GM12865 (cell line): Measurements from ENCODE around the gene MYL5.
A peak's percentile ranks its signal among the peaks of the same experiment; 100 is the strongest.
"Not testable (repeated sequence)": the region's sequence is repeated elsewhere in the genome, so short reads cannot be mapped to it uniquely, and the experiment has no call there.

Source experiments
- DNase-seq: peaks from one replicate; pipeline ENCODE4 v3.0.0; 2010; ENCODE audit warnings: low read depth
- H3K4me3 ChIP-seq: 2 replicates; pipeline ENCODE4 v1.5.1; 2011; ENCODE audit warnings: mild to moderate bottlenecking, low read depth, low read length, control low read depth
- TF ChIP-seq, protein P1 (sequence below): IDR thresholded peaks from 2 replicates; pipeline ENCODE4 v1.5.1; 2011; ENCODE audit warnings: low read length, control low read depth, low read depth, inconsistent platforms; ENCODE audit not compliant: insufficient read depth; ENCODE audit errors: missing control alignments

Gene MYL5

DNA sequence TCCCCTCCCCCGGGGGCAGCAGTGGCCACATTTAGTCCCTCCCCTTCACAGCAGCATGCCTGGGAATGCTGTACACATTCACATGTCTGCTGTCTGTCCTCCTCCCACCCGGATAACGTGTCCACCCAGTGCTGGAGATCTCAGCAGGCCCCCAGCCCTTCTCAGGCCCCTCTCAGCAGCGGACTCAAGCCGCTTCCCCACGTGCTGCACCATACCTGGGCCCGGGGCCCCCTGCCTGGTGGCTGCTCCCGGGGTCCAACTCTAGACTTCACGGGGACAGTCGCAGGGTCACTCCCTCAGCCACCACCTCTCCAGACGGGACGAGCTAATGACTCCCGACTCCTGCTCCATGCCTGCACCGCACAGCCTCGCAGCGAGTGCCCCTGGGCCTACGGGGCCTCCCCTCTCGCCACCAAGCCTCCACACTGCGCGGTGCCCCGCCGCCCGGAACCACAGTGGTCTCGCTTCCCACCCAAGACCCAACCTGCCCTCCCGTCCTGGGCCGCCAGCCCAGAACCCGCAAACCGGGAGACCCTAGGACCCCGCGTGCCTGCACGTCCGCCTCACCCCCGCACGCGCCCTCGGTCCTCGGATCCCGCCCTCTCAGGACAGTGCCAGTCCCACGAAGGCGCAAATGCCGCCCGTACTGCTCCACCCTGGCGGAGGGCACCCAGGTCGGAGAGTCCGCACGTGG, 30.0 kb downstream of the MYL5 start:
- DNase-seq: no peak
- no peak overlapping the region for H3K4me3 ChIP-seq
- TF ChIP-seq, protein P1, sequence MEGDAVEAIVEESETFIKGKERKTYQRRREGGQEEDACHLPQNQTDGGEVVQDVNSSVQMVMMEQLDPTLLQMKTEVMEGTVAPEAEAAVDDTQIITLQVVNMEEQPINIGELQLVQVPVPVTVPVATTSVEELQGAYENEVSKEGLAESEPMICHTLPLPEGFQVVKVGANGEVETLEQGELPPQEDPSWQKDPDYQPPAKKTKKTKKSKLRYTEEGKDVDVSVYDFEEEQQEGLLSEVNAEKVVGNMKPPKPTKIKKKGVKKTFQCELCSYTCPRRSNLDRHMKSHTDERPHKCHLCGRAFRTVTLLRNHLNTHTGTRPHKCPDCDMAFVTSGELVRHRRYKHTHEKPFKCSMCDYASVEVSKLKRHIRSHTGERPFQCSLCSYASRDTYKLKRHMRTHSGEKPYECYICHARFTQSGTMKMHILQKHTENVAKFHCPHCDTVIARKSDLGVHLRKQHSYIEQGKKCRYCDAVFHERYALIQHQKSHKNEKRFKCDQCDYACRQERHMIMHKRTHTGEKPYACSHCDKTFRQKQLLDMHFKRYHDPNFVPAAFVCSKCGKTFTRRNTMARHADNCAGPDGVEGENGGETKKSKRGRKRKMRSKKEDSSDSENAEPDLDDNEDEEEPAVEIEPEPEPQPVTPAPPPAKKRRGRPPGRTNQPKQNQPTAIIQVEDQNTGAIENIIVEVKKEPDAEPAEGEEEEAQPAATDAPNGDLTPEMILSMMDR: no peak

GRCh38 chr4:704971-705277, 30.6 kb downstream of the MYL5 start:
- H3K4me3 ChIP-seq: peak overlapping the region; percentile 50
- TF ChIP-seq, protein P1: no peak
- no peak for DNase-seq

GRCh38 chr4:705278-706082, 31.1 kb downstream of the MYL5 start, which contains the start of gene PCGF3:
PCGF3 (plus strand) TSS chr4:705832; CDS start chr4:733681, 27,849 bp downstream.
- TF ChIP-seq, protein P1: no peak
- H3K4me3 ChIP-seq: peak within 1 kb of the TSS; percentile 84
- DNase-seq: peak; percentile 98

DNA sequence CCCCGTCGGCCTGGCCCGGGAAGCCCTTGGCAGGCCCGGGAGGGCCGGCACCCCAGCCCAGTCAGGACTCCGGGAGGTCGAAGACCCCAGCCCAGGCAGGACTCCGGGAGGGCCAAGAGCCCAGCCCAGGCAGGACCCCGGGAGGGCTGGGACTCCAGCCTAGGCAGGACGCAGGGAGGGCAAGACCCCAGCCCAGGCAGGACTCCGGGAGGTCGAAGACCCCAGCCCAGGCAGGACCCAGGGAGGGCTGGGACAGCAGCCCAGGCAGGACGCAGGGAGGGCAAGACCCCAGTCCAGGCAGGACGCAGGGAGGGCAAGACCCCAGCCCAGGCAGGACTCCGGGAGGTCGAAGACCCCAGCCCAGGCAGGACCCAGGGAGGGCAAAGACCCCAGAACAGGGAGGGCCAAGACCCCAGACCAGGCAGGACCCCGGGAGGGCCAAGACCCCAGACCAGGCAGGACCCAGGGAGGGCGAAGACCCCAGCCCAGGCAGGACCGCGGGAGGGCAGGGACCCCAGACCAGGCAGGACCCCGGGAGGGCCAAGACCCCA, 31.8 kb downstream of the MYL5 start:
- not testable (repeated sequence) for DNase-seq

DNA sequence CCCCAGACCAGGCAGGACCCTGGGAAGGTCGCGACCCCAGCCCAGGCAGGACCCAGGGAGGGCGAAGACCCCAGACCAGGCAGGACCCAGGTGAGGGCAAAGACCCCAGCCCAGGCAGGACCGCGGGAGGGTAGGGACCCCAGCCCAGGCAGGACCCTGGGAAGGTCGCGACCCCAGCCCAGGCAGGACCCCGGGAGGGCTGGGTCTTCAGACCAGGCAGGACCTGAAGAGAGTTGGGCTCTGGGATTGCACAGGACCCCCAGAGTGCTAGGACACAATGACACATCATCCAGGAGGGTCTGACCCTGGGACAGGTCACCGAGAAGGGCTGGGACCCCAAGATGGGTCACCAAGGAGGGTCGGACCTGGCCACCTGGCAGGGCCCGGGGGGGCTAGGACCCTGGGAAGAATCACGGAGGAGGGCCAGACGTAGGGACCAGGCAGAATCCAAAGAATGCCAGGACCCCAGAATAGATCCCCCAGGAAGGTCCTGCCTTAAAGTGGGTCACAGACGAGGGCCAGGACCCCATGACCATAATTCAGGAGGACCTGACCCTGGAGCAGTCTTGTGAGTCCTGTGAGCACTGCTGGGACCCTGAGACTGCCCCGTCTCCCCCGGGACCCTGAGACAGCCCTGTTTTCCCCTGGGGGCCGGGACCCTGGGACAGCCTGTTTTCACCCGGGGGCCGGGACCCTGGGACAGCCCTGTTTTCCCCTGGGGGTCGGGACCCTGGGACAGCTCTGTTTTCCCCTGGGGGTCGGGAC, 32.7 kb downstream of the MYL5 start:
- TF ChIP-seq, protein P1: no peak
- DNase-seq: no peak
- H3K4me3 ChIP-seq: peak overlapping the region; percentile 39

More for the DNA sequence above, 31.8 kb downstream of the MYL5 start:
- peak overlapping the region; percentile 84 for H3K4me3 ChIP-seq

GRCh38 chr4:707929-708630, 33.7 kb downstream of the MYL5 start:
- DNase-seq: no peak
- H3K4me3 ChIP-seq: no peak overlapping the region
- TF ChIP-seq, protein P1: no peak

GRCh38 chr4:708631-708933, 34.2 kb downstream of the MYL5 start:
- TF ChIP-seq, protein P1: no peak
- no peak overlapping the region for H3K4me3 ChIP-seq
- DNase-seq: no peak
